Neutrophil (primary cell): ENCODE data around the gene JAG1.
"Not testable (repeated sequence)": the region's sequence is repeated elsewhere in the genome, so short reads cannot be mapped to it uniquely, and the experiment has no call there.

Experiments used
- H3K27ac ChIP-seq: fragments of 200-600 bp; sonication (generic); 2 replicates; pipeline ENCODE4 v1.5.1; 2016; ENCODE audit warnings: mild to moderate bottlenecking, moderate library complexity
- H3K27me3 ChIP-seq: fragments of 200-600 bp; sonication (generic); 2 replicates; pipeline ENCODE4 v1.6.0; 2016; ENCODE audit warnings: mild to moderate bottlenecking
- H3K36me3 ChIP-seq: fragments of 200-600 bp; sonication (generic); 2 replicates; pipeline ENCODE4 v1.5.1; 2017
- H3K4me1 ChIP-seq, 2 experiments: fragments of 200-600 bp in 1 of 2; sonication (generic) in 1 of 2; 1 replicate in 1 of 2; 2 replicates in 1 of 2; pipeline versions ENCODE4 v1.5.1 to v1.6.1; 2013 to 2016; ENCODE audit warnings: low read depth in 1 of 2, low read length in 1 of 2, mild to moderate bottlenecking in 1 of 2, moderate library complexity in 1 of 2; ENCODE audit not compliant: control insufficient read depth in 1 of 2, insufficient read depth in 1 of 2
- H3K4me3 ChIP-seq, 2 experiments: fragments of 200-600 bp in 1 of 2; sonication (generic) in 1 of 2; 1 replicate in 1 of 2; 2 replicates in 1 of 2; pipeline ENCODE4 v1.5.1; 2013 to 2016; ENCODE audit warnings: low read depth in 1 of 2, low read length in 1 of 2, mild to moderate bottlenecking in 1 of 2, moderate library complexity in 1 of 2
- H3K9me3 ChIP-seq: fragments of 200-600 bp; sonication (generic); 2 replicates; pipeline ENCODE4 v1.5.1; 2016
- CTCF ChIP-seq: fragments of 200-600 bp; sonication (generic); IDR thresholded peaks from 2 replicates; pipeline ENCODE4 v1.5.1; 2016; ENCODE audit warnings: antibody characterized with exemption

Gene JAG1

DNA sequence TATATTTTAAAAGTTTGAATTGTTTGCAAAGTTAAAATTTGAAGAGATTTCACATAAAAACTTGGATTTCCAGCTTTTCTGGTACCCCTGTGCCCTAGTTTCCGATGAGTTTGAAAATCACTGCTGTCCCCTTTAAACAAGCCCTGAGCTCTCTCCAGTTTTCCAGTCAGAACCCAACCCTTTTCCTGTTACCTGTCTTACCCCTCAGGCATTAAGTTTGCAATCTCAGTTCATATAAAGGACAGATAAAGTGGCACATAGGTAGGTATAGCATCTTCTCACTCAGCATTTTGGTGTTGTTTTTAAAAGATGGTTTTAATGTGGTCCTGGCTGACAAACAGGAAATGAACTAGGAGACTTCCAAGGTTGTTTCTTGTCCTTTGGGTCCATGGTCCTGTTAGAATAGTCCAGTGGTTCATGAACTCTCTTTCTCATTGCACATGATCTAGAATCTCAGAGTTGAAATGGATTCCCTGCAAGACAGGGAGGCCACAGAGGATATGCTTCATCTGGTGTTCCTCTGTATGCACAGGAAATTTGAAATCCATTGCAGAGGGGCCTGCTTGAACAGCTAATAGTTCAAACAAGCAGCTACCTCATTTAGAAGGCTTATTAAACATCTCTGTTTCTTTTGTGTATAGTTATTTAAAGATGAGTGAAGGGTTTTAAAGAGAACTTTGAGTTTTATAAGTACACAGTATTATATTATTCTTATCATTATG is 82.7 kb downstream of the JAG1 start:
- H3K9me3 ChIP-seq: no peaks in the 10 kb centered on the region
- H3K27me3 ChIP-seq: no peaks in the 10 kb centered on the region
- no peak for TF ChIP-seq CTCF
- no peak overlapping the region for H3K27ac ChIP-seq
- H3K36me3 ChIP-seq: no peaks in the 10 kb centered on the region
- H3K4me3 ChIP-seq: no peak overlapping the region
- no peaks in the 10 kb centered on the region for H3K4me1 ChIP-seq

DNA sequence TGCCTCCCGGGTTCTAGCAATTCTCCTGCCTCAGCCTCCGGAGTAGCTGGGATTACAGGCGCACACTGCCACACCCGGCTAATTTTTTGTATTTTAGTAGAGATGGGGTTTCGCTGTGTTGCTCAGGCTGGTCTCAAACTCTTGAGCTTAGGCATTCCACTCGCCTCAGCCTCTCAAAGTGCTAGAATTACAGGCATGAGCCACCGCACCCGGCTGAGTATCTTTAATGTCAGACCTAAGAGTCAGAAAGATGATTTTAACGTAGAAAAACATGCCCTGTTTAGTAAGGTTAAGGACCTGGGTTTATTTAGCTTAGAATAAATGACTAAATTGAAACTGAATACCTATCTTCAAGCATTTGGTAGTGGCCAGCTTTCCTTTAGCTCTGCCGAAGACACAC is 83.4 kb downstream of the JAG1 start:
- H3K27me3 ChIP-seq, H3K4me1 ChIP-seq, H3K36me3 ChIP-seq, H3K4me3 ChIP-seq, H3K27ac ChIP-seq, H3K9me3 ChIP-seq: not testable (repeated sequence)
